ENCODE measurements around the gene GRM5. TPM values are rescaled to one million over a fixed set of nuclear protein-coding genes. Genes with fewer than 3 reads are reported as not detected.

Gene GRM5
- total RNA-seq, 3 donors from 2014 or later = 0.33 TPM; not detected in 2

DNA sequence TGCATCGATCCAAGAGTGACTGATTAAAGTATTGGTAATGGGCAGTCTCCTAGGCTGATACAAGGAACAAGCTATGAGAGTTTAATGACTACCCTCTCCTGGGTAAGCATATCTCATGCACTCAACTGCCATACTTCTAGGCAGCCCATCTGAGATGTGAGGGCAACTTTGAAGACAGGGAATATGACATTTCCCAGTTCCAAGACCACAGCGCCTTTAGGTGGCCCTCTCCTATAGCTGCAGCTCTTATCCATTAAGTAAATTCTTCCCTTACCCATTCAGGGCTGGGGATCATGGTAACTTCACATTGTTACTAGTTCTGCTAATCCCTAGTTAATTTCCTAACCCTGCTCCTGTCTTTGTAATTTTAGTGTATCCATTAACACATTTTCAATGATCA is 570.9 kb downstream of the GRM5 start:
- no peaks in the 10 kb centered on the region for H3K36me3 ChIP-seq
- TF ChIP-seq POLR2AphosphoS5 (IDR thresholded peaks at IDR 0.05) (no peak), CTCF (IDR thresholded peaks at IDR 0.05) (no peak), POLR2A (IDR thresholded peaks at IDR 0.05) (no peak)
- no peak overlapping the region for H3K27ac ChIP-seq
- no peak overlapping the region for H3K4me3 ChIP-seq
- H3K9me3 ChIP-seq = no peaks in the 10 kb centered on the region
- DNase-seq (ENCODE audit: low spot score in 2 of 2) = no peak
- intact Hi-C loops (cut with DNase I; ENCODE audit: low total_unique reads) = no loop called here
- H3K27me3 ChIP-seq = no peaks in the 10 kb centered on the region
- H3K4me1 ChIP-seq = no peaks in the 10 kb centered on the region

DNA sequence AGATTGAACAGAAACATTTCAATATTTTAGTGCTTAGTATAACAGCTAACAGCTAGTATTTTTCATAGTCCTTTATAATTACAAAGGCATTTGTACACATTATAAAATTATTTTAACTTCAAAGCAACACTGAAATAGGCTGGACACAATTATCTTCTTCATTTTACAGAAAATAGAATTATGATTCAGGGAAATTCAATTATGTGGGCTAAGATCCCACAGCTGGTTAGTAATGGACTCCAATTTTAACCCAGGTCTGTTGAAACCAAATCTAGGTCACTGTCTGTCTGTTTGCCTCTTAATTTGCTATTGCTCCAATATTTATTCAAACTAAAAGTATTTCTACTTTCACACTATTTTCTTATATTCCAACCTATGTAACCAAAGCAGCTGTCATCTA is 574.1 kb downstream of the GRM5 start:
- no peaks in the 10 kb centered on the region for H3K4me1 ChIP-seq
- no peak overlapping the region for H3K4me3 ChIP-seq
- no peak for DNase-seq (ENCODE audit: low spot score in 2 of 2)
- H3K36me3 ChIP-seq = no peaks in the 10 kb centered on the region
- H3K27me3 ChIP-seq = no peaks in the 10 kb centered on the region
- TF ChIP-seq POLR2AphosphoS5 (IDR thresholded peaks at IDR 0.05) (no peak), CTCF (IDR thresholded peaks at IDR 0.05) (no peak), POLR2A (IDR thresholded peaks at IDR 0.05) (no peak)
- H3K9me3 ChIP-seq = no peaks in the 10 kb centered on the region
- H3K27ac ChIP-seq = no peak overlapping the region
- intact Hi-C loops (cut with DNase I; ENCODE audit: low total_unique reads) = no loop called here

DNA sequence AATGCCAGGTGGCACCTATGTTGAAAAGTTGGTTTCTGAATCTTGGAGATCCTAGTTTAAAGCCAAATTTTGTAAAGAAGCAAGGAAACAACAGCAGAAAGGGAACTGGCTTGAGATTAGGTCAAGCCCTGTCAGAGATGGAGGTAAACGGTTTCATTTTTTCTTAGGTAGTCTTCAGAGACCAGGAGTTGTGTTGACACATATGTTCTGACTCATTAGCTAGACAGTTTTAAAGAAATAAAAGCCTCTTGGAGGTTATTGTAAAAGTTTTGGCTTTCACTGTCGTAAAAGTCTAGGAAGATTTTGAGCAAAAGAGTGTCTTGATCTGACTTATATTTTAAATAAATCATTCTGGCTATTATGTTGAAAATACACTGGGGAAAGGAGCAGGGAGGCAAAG is 576.8 kb downstream of the GRM5 start:
- no peaks in the 10 kb centered on the region for H3K4me1 ChIP-seq
- H3K36me3 ChIP-seq = no peaks in the 10 kb centered on the region
- no peaks in the 10 kb centered on the region for H3K27me3 ChIP-seq
- no peak for DNase-seq (ENCODE audit: low spot score in 2 of 2)
- H3K4me3 ChIP-seq = no peak overlapping the region
- TF ChIP-seq CTCF (IDR thresholded peaks at IDR 0.05) (no peak), POLR2A (IDR thresholded peaks at IDR 0.05) (no peak), POLR2AphosphoS5 (IDR thresholded peaks at IDR 0.05) (no peak)
- intact Hi-C loops (cut with DNase I; ENCODE audit: low total_unique reads) = no loop called here
- no peak overlapping the region for H3K27ac ChIP-seq
- no peaks in the 10 kb centered on the region for H3K9me3 ChIP-seq

GRCh38 chr11:88487646-88488045 is 578.1 kb downstream of the GRM5 start:
- TF ChIP-seq POLR2AphosphoS5 (IDR thresholded peaks at IDR 0.05) = no peak
- TF ChIP-seq CTCF (IDR thresholded peaks at IDR 0.05) = no peak
- TF ChIP-seq POLR2A (IDR thresholded peaks at IDR 0.05) = no peak
- no peaks in the 10 kb centered on the region for H3K9me3 ChIP-seq

GRCh38 chr11:88484873-88485621 is 580.7 kb downstream of the GRM5 start:
- no peak overlapping the region for H3K27ac ChIP-seq
- H3K4me1 ChIP-seq = no peaks in the 10 kb centered on the region
- DNase-seq (ENCODE audit: low spot score in 2 of 2) = no peak
- H3K4me3 ChIP-seq = no peak overlapping the region
- no peaks in the 10 kb centered on the region for H3K36me3 ChIP-seq
- TF ChIP-seq POLR2A (IDR thresholded peaks at IDR 0.05) (no peak), POLR2AphosphoS5 (IDR thresholded peaks at IDR 0.05) (no peak), CTCF (IDR thresholded peaks at IDR 0.05) (peak in 1 of 3 donors; percentile 26)
- intact Hi-C loops (cut with DNase I; ENCODE audit: low total_unique reads) = no loop called here
- no peaks in the 10 kb centered on the region for H3K27me3 ChIP-seq
- no peaks in the 10 kb centered on the region for H3K9me3 ChIP-seq

More at GRCh38 chr11:88487646-88488045, 578.1 kb downstream of the GRM5 start:
- H3K36me3 ChIP-seq = no peaks in the 10 kb centered on the region
- no peak overlapping the region for H3K4me3 ChIP-seq
- intact Hi-C loops (cut with DNase I; ENCODE audit: low total_unique reads) = no loop called here
- no peak overlapping the region for H3K27ac ChIP-seq
- DNase-seq (ENCODE audit: low spot score in 2 of 2) = no peak
- H3K27me3 ChIP-seq = no peaks in the 10 kb centered on the region
- H3K4me1 ChIP-seq = no peaks in the 10 kb centered on the region
